Liver (tissue), 9 donors: ENCODE data around the gene SERPINB7. TPM values are rescaled to one million over a fixed set of nuclear protein-coding genes. Genes with fewer than 3 reads are reported as not detected.

ENCODE experiments used
- DNase-seq: peaks from one replicate; pipeline ENCODE4 v3.0.0-alpha.2; 2017; ENCODE audit warnings: low spot score
- H3K27ac ChIP-seq, 2 donors: one replicate each; pipeline ENCODE4 v1.7.0; 2013; ENCODE audit warnings: inconsistent platforms in 2 of 2, low read length in 2 of 2, control low read depth in 1 of 2, low read depth in 1 of 2, mild to moderate bottlenecking in 1 of 2
- H3K27me3 ChIP-seq, 4 donors: one replicate each; pipeline versions ENCODE4 v1.6.1 to v1.7.0; 2013; ENCODE audit warnings: low read length in 3 of 4, inconsistent platforms in 1 of 4, mild to moderate bottlenecking in 1 of 4, moderate library complexity in 1 of 4; ENCODE audit not compliant: control insufficient read depth in 4 of 4, insufficient read depth in 4 of 4
- H3K36me3 ChIP-seq, 4 donors: one replicate each; pipeline versions ENCODE4 v1.6.1 to v1.7.0; 2013; ENCODE audit warnings: low read length in 3 of 4, mild to moderate bottlenecking in 3 of 4, low read depth in 1 of 4, moderate library complexity in 1 of 4; ENCODE audit not compliant: control insufficient read depth in 4 of 4, insufficient read depth in 3 of 4
- H3K4me1 ChIP-seq, 4 donors: one replicate each; pipeline versions ENCODE4 v1.6.1 to v1.7.0; 2013; ENCODE audit warnings: low read length in 3 of 4, mild to moderate bottlenecking in 3 of 4, moderate library complexity in 1 of 4; ENCODE audit not compliant: control insufficient read depth in 4 of 4, insufficient read depth in 4 of 4
- H3K4me3 ChIP-seq, 3 donors: one replicate each; pipeline versions ENCODE4 v1.6.1 to v1.7.0; 2013; ENCODE audit warnings: low read length in 3 of 3, control low read depth in 1 of 3, low read depth in 1 of 3, mild to moderate bottlenecking in 1 of 3
- H3K9ac ChIP-seq, 2 donors: one replicate each; pipeline ENCODE4 v1.7.0; 2013; ENCODE audit warnings: low read length in 2 of 2, mild to moderate bottlenecking in 2 of 2, moderate library complexity in 2 of 2, control low read depth in 1 of 2, low read depth in 1 of 2
- H3K9me3 ChIP-seq, 4 donors: one replicate each; pipeline versions ENCODE4 v1.6.1 to v1.7.0; 2013; ENCODE audit warnings: low read length in 3 of 4; ENCODE audit not compliant: control insufficient read depth in 4 of 4
- ATF3 ChIP-seq: IDR thresholded peaks from 2 replicates; pipeline ENCODE4 v1.6.1; 2016; ENCODE audit warnings: antibody characterized with exemption
- CTCF ChIP-seq: fragments of 150-350 bp; IDR thresholded peaks from 2 replicates; pipeline ENCODE4 v1.5.1; 2017; ENCODE audit warnings: improper control_type of control experiment, low read depth, low read length; ENCODE audit not compliant: missing input control
- FOXA1 ChIP-seq: IDR thresholded peaks from 2 replicates; pipeline ENCODE4 v1.6.1; 2016; ENCODE audit warnings: antibody characterized with exemption
- FOXA2 ChIP-seq: IDR thresholded peaks from 2 replicates; pipeline ENCODE4 v1.6.1; 2016; ENCODE audit warnings: antibody characterized with exemption
- GABPA ChIP-seq, 2 donors: IDR thresholded peaks in 1 of 2; conservative IDR thresholded peaks in 1 of 2; 2 replicates each; pipeline ENCODE4 v1.6.1; 2016; ENCODE audit warnings: antibody characterized with exemption in 2 of 2, mild to moderate bottlenecking in 1 of 2, moderate library complexity in 1 of 2
- HNF4A ChIP-seq, 2 donors: conservative IDR thresholded peaks; 2 replicates each; pipeline ENCODE4 v1.6.1; 2016; ENCODE audit warnings: antibody characterized with exemption in 2 of 2, mild to moderate bottlenecking in 2 of 2
- HNF4G ChIP-seq: IDR thresholded peaks from 2 replicates; pipeline ENCODE4 v1.6.1; 2016; ENCODE audit warnings: antibody characterized with exemption
- JUND ChIP-seq, 2 donors: IDR thresholded peaks; 2 replicates each; pipeline ENCODE4 v1.6.1; 2016; ENCODE audit warnings: antibody characterized with exemption in 2 of 2
- MAX ChIP-seq: IDR thresholded peaks from 2 replicates; pipeline ENCODE4 v1.6.1; 2016; ENCODE audit warnings: antibody characterized with exemption
- RAD21 ChIP-seq, 2 donors: IDR thresholded peaks; 2 replicates each; pipeline ENCODE4 v1.6.1; 2016; ENCODE audit warnings: antibody characterized with exemption in 2 of 2, mild to moderate bottlenecking in 2 of 2
- REST ChIP-seq: IDR thresholded peaks from 2 replicates; pipeline ENCODE4 v1.6.1; 2016; ENCODE audit warnings: antibody characterized with exemption, mild to moderate bottlenecking
- RXRA ChIP-seq, 2 donors: IDR thresholded peaks; 2 replicates each; pipeline ENCODE4 v1.6.1; 2017 to 2018; ENCODE audit warnings: antibody characterized with exemption in 2 of 2, mild to moderate bottlenecking in 1 of 2
- SP1 ChIP-seq: IDR thresholded peaks from 2 replicates; pipeline ENCODE4 v1.6.1; 2018; ENCODE audit warnings: antibody characterized with exemption, mild to moderate bottlenecking
- TAF1 ChIP-seq: conservative IDR thresholded peaks from 2 replicates; pipeline ENCODE4 v1.6.1; 2016; ENCODE audit warnings: antibody characterized with exemption, mild to moderate bottlenecking
- YY1 ChIP-seq: IDR thresholded peaks from 2 replicates; pipeline ENCODE4 v1.6.1; 2016; ENCODE audit warnings: antibody characterized with exemption, mild to moderate bottlenecking
- ZBTB33 ChIP-seq: IDR thresholded peaks from 2 replicates; pipeline ENCODE4 v1.6.1; 2016; ENCODE audit warnings: antibody characterized with exemption
- WGBS: extraction: QIAGEN DNeasy Blood & Tissue Kit; methylation state at CpG from one replicate; pipeline ENCODE4 v1.1.7; 2013; 5-methylcytosine and 5-hydroxymethylcytosine counted together
- polyA plus RNA-seq, 2 donors: library from polyadenylated mRNA; stranded (reverse) in 1 of 2; unstranded in 1 of 2; fragments of 200-250 nt in 1 of 2; fragments of >200 nt in 1 of 2; fragmentation: Nextera tagmentation in 1 of 2; extraction: Ambion mirVana in 1 of 2; gene quantifications; one replicate each; pipeline versions ENCODE4 v1.2.1 to v1.2.3, GENCODE V29; 2013 to 2015
- total RNA-seq, 2 donors: library from RNA; depleted of rRNA; stranded (reverse); fragments of >200 nt; gene quantifications; one replicate each; pipeline ENCODE4 v1.2.3, GENCODE V29; 2014
- donor health status: healthy.
- donor health status: healthy.
- donor health status: healthy.
- donor health status: healthy.
- donor health status: healthy.

The SERPINB7 gene
- total and polyA plus RNA-seq, 4 donors = not detected

- Histone ChIP-seq H3K36me3 (no peaks in the 10 kb centered on the region), H3K9ac (no peak overlapping the region), H3K4me3 (no peak overlapping the region), H3K9me3 (no peaks in the 10 kb centered on the region), H3K4me1 (no peaks in the 10 kb centered on the region), H3K27me3 (peaks cover 0 to 4% (median 0%) of the 10 kb centered on the region in 4 donors), H3K27ac (no peak overlapping the region)
- DNase-seq = no peak
- WGBS = 65% methylated on average over 2 of the region's 2 CpGs
- no peak for TF ChIP-seq RAD21 (IDR thresholded peaks at IDR 0.05)
- no peak for TF ChIP-seq GABPA (IDR thresholded peaks at IDR 0.05 in 1 of 2, conservative IDR thresholded peaks at IDR 0.05 in 1 of 2)
- TF ChIP-seq TAF1 = no peak
- no peak for TF ChIP-seq RXRA (IDR thresholded peaks at IDR 0.05)
- no peak for TF ChIP-seq ATF3
- no peak for TF ChIP-seq JUND (IDR thresholded peaks at IDR 0.05)
- no peak for TF ChIP-seq MAX
- no peak for TF ChIP-seq FOXA1
- no peak for TF ChIP-seq YY1
- TF ChIP-seq FOXA2 = no peak
- TF ChIP-seq HNF4A (conservative IDR thresholded peaks at IDR 0.05) = no peak
These were observed 9.4 kb upstream of the SERPINB7 start for GRCh38 chr18:63765837-63766236.

- H3K36me3 ChIP-seq = no peaks in the 10 kb centered on the region
- H3K4me3 ChIP-seq = no peak overlapping the region
- WGBS = 76% methylated on average over 3 of the region's 3 CpGs
- H3K4me1 ChIP-seq = no peaks in the 10 kb centered on the region
- DNase-seq = no peak
- peaks cover 0 to 4% (median 1%) of the 10 kb centered on the region in 4 donors for H3K27me3 ChIP-seq
- TF ChIP-seq TAF1 (no peak), ZBTB33 (no peak), YY1 (no peak), FOXA2 (no peak), REST (no peak)
- H3K9me3 ChIP-seq = no peaks in the 10 kb centered on the region
- H3K27ac ChIP-seq = no peak overlapping the region
- no peak overlapping the region for H3K9ac ChIP-seq
These were observed 1.7 kb upstream of the SERPINB7 start for GRCh38 chr18:63773551-63773950.

- no peaks in the 10 kb centered on the region for H3K4me1 ChIP-seq
- DNase-seq = no peak
- 67% methylated on average over 1 of the region's 1 CpG for WGBS
- peaks cover 0 to 3% (median 1%) of the 10 kb centered on the region in 4 donors for H3K27me3 ChIP-seq
- H3K36me3 ChIP-seq = no peaks in the 10 kb centered on the region
- H3K4me3 ChIP-seq = no peak overlapping the region
- no peaks in the 10 kb centered on the region for H3K9me3 ChIP-seq
- no peak overlapping the region for H3K9ac ChIP-seq
- H3K27ac ChIP-seq = no peak overlapping the region
- no peak for TF ChIP-seq GABPA (IDR thresholded peaks at IDR 0.05 in 1 of 2, conservative IDR thresholded peaks at IDR 0.05 in 1 of 2)
- TF ChIP-seq HNF4G = no peak
- no peak for TF ChIP-seq RAD21 (IDR thresholded peaks at IDR 0.05)
- no peak for TF ChIP-seq TAF1
- no peak for TF ChIP-seq JUND (IDR thresholded peaks at IDR 0.05)
- TF ChIP-seq RXRA (IDR thresholded peaks at IDR 0.05) = no peak
- TF ChIP-seq ATF3 = no peak
- no peak for TF ChIP-seq YY1
- TF ChIP-seq ZBTB33 = no peak
- TF ChIP-seq SP1 = no peak
- no peak for TF ChIP-seq CTCF
- TF ChIP-seq HNF4A (conservative IDR thresholded peaks at IDR 0.05) = no peak
These were observed 707 bp upstream of the SERPINB7 start for GRCh38 chr18:63774511-63774910.
